ENCODE measurements around the gene CCDC121.

GRCh38 chr2:27582129-27582694 lies 46.6 kb downstream of the CCDC121 start:
- TF ChIP-seq ZNF202 (tag by site-specific recombination; IDR thresholded peaks at IDR 0.05; ENCODE audit: borderline replicate concordance): no peak
- TF ChIP-seq ZBTB26 (tag by site-specific recombination; optimal IDR thresholded peaks at IDR 0.05): no peak
- TF ChIP-seq KLF10 (tag by site-specific recombination; IDR thresholded peaks at IDR 0.05): no peak
- TF ChIP-seq PRDM1 (tag by site-specific recombination; IDR thresholded peaks at IDR 0.05): no peak
